GM18951 (cell line): ENCODE data around the gene VARS1.

Experiments
- POLR2A ChIP-seq: IDR thresholded peaks from 4 replicates; pipeline ENCODE4 v1.6.1; 2011; ENCODE audit warnings: mild to moderate bottlenecking; ENCODE audit not compliant: insufficient read length, insufficient read depth; ENCODE audit errors: extremely low read depth
- in situ Hi-C: fragments of 300-500 bp; cut with MboI; formaldehyde crosslinking; loops from one replicate; pipeline ENCODE4 v1.12.0; 2022; ENCODE audit warnings: low sequenced_read_pairs, mixed read lengths, inconsistent platforms; ENCODE audit not compliant: unreplicated experiment

VARS1 gene

DNA sequence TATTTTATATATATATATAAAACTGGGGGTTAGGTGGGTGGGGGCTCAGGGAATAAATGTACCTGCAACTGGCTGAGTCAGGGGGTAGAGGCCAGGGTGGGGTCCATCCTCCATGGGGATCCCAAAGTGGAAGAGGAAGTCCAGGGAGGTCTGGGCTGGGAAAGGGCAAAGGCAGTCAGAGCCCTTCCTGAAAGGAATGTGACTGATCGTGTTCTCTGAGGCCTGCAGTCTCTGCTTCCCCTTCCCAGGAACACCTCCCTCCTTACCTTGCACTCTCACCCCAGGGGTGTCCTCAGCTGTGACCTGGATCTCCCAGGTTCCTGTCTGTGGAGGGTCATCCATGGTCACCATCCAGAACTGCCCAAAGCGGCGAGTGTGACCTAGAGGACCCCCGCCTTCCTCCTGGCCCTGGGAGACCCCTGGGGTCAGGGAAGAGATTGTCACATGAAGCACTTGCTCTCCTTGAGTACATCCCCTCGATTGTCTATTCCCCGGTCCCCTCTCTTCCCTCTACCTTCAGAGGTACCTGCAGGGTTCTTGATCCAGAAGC is 28.4 kb downstream of the VARS1 start:
- in situ Hi-C loops, result no loop called here
- no peak for TF ChIP-seq POLR2A

DNA sequence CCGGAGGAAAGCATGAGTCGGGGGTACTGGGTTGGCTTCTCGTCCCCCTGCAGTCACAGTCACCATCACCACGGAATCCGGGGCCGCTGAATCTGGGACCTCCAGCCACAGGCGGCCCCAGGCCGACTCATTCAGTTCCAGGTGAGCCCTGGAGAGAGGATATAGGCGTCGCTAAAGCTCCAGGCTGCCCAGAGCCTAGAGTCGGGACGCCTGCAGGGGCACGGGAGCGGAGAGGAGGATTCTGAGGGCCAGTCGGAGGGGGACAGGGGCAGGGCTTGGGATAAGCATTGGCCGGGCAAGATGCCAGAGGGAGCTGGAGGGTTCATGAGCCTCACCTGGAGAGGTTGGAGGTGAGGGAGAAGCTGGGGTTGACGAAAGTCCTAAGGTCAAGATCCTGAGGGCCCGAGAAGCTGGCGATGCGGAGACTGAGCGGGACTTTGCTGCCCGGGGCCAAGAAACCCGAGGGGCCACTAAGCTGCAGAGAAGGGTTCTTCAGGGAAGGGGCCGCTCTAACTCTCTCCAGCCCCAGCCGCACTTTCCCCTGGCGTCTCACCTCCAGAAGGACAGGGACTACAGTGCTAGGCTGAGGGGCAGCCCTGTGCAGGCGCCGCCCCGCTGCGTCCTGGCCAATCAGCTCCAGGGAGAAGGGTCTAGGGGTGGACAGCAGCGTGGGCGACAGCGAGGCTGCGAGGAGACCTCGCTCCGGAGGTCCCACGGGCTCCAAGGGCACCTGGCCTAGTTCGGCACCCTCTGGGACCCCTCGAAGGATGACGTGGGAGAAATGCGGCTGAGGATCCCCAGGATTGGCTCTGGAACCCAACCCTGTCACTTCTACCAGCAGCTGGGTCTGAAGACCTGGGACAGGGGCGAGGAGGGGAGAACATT is 29.4 kb downstream of the VARS1 start:
- in situ Hi-C loops, result no loop called here
- TF ChIP-seq POLR2A, result no peak

DNA sequence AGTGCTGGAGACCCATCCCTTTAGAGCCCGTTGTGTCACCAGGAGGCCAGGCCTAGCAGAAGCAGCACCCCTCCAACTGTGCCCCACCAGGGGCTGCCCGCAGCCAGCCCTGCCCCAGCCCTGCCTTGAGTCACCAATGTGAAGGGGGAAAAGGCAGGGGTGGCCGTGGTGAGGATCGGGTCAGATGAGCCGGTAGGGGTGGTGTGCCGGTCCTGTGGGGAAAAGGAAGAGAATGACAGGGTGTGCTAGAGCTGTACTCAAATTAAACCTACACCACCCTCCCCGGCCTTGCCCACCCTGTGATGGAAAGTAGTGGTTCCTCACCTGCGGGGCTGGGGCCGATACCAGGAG is 30.0 kb downstream of the VARS1 start:
- TF ChIP-seq POLR2A, result no peak
- in situ Hi-C loops, result no loop called here

GRCh38 chr6:31764198-31764597 is 31.4 kb downstream of the VARS1 start:
- in situ Hi-C loops, result no loop called here

DNA sequence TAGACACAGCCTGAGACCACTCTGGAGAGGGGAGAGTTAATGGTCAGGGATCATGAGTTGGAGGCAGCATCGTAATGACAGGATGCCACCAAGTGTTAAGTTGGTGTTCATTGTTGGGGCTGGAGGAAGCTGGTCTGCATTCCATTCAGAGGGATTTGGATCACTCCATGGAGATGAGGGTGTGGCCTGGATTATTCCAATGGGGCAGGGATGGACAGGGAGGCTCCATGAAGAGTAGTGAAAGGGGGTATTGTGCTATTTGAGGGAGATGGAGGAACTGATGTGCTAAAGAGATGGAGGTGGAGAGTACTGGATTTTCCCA is 32.0 kb downstream of the VARS1 start:
- TF ChIP-seq POLR2A, result no peak
- in situ Hi-C loops, result no loop called here

More at GRCh38 chr6:31764198-31764597, 31.4 kb downstream of the VARS1 start:
- TF ChIP-seq POLR2A, result no peak

DNA sequence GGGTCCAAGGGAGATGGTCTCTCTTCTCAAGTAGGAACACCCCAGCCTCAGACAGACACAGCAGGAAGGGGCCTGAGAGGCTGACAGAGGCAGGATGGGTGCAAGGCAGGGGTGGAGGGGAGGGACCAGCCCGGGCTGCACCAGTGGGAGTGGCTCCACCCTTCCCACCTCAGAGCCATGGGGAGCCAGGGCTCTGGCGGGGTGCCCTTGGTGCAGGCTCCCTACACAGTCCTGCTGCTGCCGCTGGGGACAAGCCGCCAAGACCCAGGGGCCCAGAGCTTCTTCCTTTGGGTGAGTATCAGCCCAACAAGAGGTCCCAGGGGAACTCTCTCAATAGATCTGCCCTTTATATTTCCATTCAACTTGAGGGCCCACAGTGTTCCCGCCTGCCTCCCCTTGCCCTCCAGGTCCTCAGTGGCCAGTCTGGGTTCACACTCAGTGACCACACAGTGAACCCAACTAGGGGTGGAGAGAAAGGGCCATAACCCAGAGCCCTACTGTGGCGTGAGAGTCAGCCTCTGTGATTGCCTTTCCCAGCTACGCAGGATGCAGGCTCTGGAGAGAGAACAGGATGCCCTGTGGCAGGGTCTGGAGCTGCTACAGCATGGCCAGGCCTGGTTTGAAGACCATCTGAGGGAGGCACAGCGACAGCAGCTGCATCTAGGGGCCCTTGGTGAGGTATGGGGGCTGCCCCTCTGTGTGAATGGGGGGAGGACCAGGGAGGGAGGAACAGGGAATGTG is 32.5 kb downstream of the VARS1 start:
- in situ Hi-C loops, result no loop called here
- no peak for TF ChIP-seq POLR2A

GRCh38 chr6:31762356-31762755 is 33.2 kb downstream of the VARS1 start, which contains the start of gene SAPCD1:
Gene SAPCD1 (plus strand): TSS chr6:31762656. CDS start chr6:31763055, 399 bp downstream.
- TF ChIP-seq POLR2A, result no peak
- in situ Hi-C loops, result no loop called here

GRCh38 chr6:31761343-31761742 is 34.2 kb downstream of the VARS1 start:
- in situ Hi-C loops, result no loop called here

GRCh38 chr6:31760790-31761189 is 34.8 kb downstream of the VARS1 start:
- in situ Hi-C loops, result no loop called here

More at GRCh38 chr6:31761343-31761742, 34.2 kb downstream of the VARS1 start:
- no peak for TF ChIP-seq POLR2A

GRCh38 chr6:31758281-31758680 is 37.3 kb downstream of the VARS1 start:
- no peak for TF ChIP-seq POLR2A
- in situ Hi-C loops, result no loop called here

More at GRCh38 chr6:31760790-31761189, 34.8 kb downstream of the VARS1 start:
- TF ChIP-seq POLR2A, result no peak

DNA sequence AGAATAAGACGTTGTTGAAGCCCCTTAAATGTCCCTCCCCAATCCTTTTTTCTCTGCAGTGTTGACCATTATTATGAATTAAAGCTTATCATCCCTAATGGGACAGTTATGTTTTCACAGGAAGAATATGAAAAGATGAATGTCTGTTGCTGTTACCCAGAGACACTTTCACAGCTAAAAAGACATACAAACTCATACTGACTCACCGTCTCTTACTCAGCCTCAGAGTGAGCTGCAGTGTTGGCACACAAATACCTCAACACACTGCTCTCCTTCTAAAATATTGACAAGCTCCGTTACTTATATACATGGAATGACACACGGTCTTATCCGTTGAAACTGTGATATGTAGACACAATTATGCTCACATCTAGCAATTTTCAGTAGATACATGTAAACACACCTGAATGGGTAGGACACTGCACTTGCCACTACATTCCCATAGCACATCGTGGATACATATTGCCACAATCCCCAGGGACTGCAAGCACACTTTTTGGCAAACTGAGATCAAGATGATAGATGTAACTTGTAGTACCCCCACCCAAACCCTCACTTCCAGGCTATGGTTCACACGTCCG is 42.7 kb downstream of the VARS1 start:
- in situ Hi-C loops, result no loop called here
- TF ChIP-seq POLR2A, result no peak

- TF ChIP-seq POLR2A, result no peak
- in situ Hi-C loops, result no loop called here
These were observed 45.0 kb downstream of the VARS1 start for GRCh38 chr6:31750411-31751022.

DNA sequence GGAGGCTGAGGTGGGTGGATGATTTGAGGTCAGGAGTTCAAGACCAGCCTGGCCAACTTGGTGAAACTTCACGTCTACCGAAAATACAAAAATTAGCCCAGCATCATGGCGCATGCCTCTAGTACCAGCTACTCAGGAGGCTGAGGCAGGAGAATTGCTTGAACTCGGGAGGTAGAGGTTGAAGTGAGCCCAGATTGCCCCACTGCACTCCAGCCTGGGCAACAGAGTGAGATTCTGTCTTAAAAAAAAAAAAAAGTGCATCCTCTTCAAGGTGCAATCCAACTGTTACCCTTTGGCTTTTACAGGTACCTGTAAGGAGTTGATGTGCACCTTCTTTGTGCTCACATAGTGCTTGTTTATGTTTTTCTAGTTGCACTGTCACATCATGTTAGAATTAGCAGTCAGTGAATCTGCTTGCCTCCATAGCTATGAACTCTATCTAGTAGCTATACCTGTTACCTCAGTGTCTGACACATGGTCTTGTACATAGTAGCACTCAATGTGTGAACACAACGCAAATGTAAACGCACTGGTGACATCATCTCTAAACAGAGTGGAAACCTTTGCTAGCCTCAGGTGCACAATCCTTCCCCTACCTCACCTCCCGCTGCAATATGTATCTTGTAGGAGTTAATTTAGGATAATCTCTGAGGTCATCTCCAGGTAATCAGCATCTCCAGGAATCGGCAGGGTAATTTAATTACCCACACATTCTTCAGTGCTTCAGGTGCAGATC is 46.1 kb downstream of the VARS1 start:
- in situ Hi-C loops, result no loop called here
- TF ChIP-seq POLR2A, result no peak
